Body of pancreas (tissue), 4 donors: Measurements from ENCODE around the gene PUS7L. TPM values are rescaled to one million over a fixed set of nuclear protein-coding genes. Genes with fewer than 3 reads are reported as not detected.
"Not testable (repeated sequence)": the region's sequence is repeated elsewhere in the genome, so short reads cannot be mapped to it uniquely, and the experiment has no call there.

Source experiments
- ATAC-seq: fragments of 150-250 bp; one replicate; pipeline ENCODE4 v1.9.1; 2016
- DNase-seq, 4 donors: peaks; one replicate each; pipeline ENCODE4 v3.0.0-alpha.2; 2019
- H3K27ac ChIP-seq, 4 donors: fragments of 200-600 bp; sonication (generic); 1 replicate in 3 of 4; 2 replicates in 1 of 4; pipeline versions ENCODE4 v1.5.1 to v1.6.1; 2016 to 2019; ENCODE audit warnings: mild to moderate bottlenecking in 1 of 4, mixed read lengths in 1 of 4, moderate library complexity in 1 of 4
- H3K27me3 ChIP-seq, 2 donors: fragments of 200-600 bp; sonication (generic); one replicate each; pipeline ENCODE4 v1.6.0; 2016; ENCODE audit warnings: mild to moderate bottlenecking in 1 of 2
- H3K36me3 ChIP-seq, 2 donors: fragments of 200-600 bp; sonication (generic); replicated peaks in 1 of 2; 2 replicates each; pipeline ENCODE4 v1.5.1; 2016; ENCODE audit warnings: low read depth in 2 of 2; ENCODE audit not compliant: insufficient read depth in 1 of 2
- H3K4me1 ChIP-seq: fragments of 200-600 bp; sonication (generic); one replicate; pipeline ENCODE4 v1.6.0; 2016
- H3K4me3 ChIP-seq, 2 donors: fragments of 200-600 bp; sonication (generic); 1 replicate in 1 of 2; 2 replicates in 1 of 2; pipeline ENCODE4 v1.5.1; 2016 to 2019
- H3K9me3 ChIP-seq, 3 donors: fragments of 200-600 bp; sonication (generic); 1 replicate in 2 of 3; 2 replicates in 1 of 3; pipeline ENCODE4 v1.5.1; 2016
- POLR2A ChIP-seq, 3 donors: fragments of 450-650 bp; IDR thresholded peaks; one replicate each; pipeline ENCODE4 v1.6.1; 2016; ENCODE audit warnings: antibody characterized with exemption in 3 of 3, mild to moderate bottlenecking in 2 of 3
- WGBS, 2 donors: methylation state at CpG; one replicate each; pipeline ENCODE4 v1.1.5; 2017; 5-methylcytosine and 5-hydroxymethylcytosine counted together
- intact Hi-C: fragments of 100-400 bp; cut with DNase I; formaldehyde crosslinking; loops from one replicate; pipeline ENCODE4 v1.15.1; 2023
- total RNA-seq, 2 donors: library from RNA; depleted of rRNA; stranded (reverse); fragments of >200 nt; gene quantifications; one replicate each; pipeline ENCODE4 v1.1.0, GENCODE V29; 2016
- TF ChIP-seq, protein P1 (sequence below), 7 experiments: fragments of 450-650 bp in 4 of 7; fragments of 200-600 bp in 3 of 7; sonication (generic) in 3 of 7; IDR thresholded peaks; one replicate each; pipeline ENCODE4 v1.5.1; 2016 to 2019; ENCODE audit warnings: antibody characterized with exemption in 7 of 7

Gene PUS7L
- total RNA-seq, 2 donors from 2014 or later, result 7.3 to 14.8 TPM

GRCh38 chr12:43711348-43711747, 47.2 kb downstream of the PUS7L start:
- intact Hi-C loops, result no loop called here
- H3K4me3 ChIP-seq, result no peak overlapping the region
- TF ChIP-seq, protein P1, sequence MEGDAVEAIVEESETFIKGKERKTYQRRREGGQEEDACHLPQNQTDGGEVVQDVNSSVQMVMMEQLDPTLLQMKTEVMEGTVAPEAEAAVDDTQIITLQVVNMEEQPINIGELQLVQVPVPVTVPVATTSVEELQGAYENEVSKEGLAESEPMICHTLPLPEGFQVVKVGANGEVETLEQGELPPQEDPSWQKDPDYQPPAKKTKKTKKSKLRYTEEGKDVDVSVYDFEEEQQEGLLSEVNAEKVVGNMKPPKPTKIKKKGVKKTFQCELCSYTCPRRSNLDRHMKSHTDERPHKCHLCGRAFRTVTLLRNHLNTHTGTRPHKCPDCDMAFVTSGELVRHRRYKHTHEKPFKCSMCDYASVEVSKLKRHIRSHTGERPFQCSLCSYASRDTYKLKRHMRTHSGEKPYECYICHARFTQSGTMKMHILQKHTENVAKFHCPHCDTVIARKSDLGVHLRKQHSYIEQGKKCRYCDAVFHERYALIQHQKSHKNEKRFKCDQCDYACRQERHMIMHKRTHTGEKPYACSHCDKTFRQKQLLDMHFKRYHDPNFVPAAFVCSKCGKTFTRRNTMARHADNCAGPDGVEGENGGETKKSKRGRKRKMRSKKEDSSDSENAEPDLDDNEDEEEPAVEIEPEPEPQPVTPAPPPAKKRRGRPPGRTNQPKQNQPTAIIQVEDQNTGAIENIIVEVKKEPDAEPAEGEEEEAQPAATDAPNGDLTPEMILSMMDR (IDR thresholded peaks at IDR 0.05), result no peak
- TF ChIP-seq POLR2A (IDR thresholded peaks at IDR 0.05), result no peak
- no peak overlapping the region for H3K27ac ChIP-seq
- WGBS, 2 donors, result 8 to 15% methylated on average over 2 of the region's 2 CpGs
- H3K36me3 ChIP-seq, result no peaks in the 10 kb centered on the region
- ATAC-seq (no peak), DNase-seq (no peak)
- H3K9me3 ChIP-seq, result peaks cover 0 to 3% (median 0%) of the 10 kb centered on the region in 3 donors
- H3K27me3 ChIP-seq, result no peaks in the 10 kb centered on the region
- H3K4me1 ChIP-seq, result no peaks in the 10 kb centered on the region

DNA sequence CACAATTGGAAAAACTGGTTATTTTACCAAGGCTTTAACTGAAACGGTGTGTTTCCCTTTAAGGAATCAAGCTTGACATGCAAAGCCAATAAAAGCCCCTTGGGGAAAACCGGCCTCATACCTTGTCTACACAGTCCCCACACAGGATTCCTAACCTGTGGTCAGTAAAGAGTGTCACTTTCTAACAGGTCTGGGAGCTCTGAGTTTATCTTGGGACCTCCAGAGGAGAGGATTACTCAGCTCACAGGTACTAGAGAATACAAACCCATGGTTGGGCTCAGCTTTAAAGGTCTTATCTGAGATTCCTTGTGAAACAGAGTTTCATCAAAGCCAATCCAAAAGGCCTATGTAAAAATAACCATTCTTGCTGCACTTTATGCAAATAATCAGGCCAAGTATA, 54.8 kb downstream of the PUS7L start:
- intact Hi-C loops, H3K27me3 ChIP-seq, H3K4me1 ChIP-seq, H3K36me3 ChIP-seq, H3K27ac ChIP-seq, H3K4me3 ChIP-seq, H3K9me3 ChIP-seq, ATAC-seq, DNase-seq: not testable (repeated sequence)
- whole genome bisulfite sequencing, 2 donors, result 29 to 34% methylated on average over 2 of the region's 2 CpGs

GRCh38 chr12:43701194-43701593, 57.4 kb downstream of the PUS7L start:
- H3K9me3 ChIP-seq, H3K27ac ChIP-seq, H3K4me3 ChIP-seq, H3K27me3 ChIP-seq, H3K36me3 ChIP-seq, intact Hi-C loops, DNase-seq, ATAC-seq, H3K4me1 ChIP-seq: not testable (repeated sequence)
- 60 to 65% methylated on average over 1 of the region's 1 CpG for WGBS, 2 donors

DNA sequence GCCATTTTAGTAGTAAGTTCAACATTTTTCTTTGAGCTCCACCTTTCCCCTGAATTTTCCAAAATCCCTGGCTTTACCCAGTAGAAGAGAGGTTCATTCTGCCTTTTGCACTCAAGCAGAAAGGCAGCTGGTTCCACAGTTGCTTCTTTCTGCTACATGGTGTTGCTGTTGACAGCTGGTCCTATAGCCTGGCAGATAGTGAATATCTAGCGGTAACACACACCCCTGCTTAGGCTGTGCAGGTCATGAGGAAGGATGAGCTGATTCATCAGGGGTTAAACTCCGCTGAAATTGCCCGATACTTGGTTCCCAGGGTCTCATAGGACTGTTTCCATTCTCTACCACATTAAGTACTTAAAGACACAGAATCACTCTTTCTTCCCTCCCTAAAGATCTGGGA, 62.4 kb downstream of the PUS7L start:
- 41 to 50% methylated on average over 3 of the region's 3 CpGs for WGBS, 2 donors

GRCh38 chr12:43694879-43695278, 63.7 kb downstream of the PUS7L start:
- no peaks in the 10 kb centered on the region for H3K9me3 ChIP-seq
- H3K4me1 ChIP-seq, result no peaks in the 10 kb centered on the region
- no peak overlapping the region for H3K4me3 ChIP-seq
- no peak overlapping the region for H3K27ac ChIP-seq
- TF ChIP-seq, protein P1 (IDR thresholded peaks at IDR 0.05), result no peak
- TF ChIP-seq POLR2A (IDR thresholded peaks at IDR 0.05), result no peak
- DNase-seq (no peak), ATAC-seq (no peak)
- intact Hi-C loops, result no loop called here
- H3K27me3 ChIP-seq, result no peaks in the 10 kb centered on the region
- 29 to 36% methylated on average over 1 of the region's 1 CpG for WGBS, 2 donors
- no peaks in the 10 kb centered on the region for H3K36me3 ChIP-seq

More for the DNA sequence above, 62.4 kb downstream of the PUS7L start:
- no peaks in the 10 kb centered on the region for H3K4me1 ChIP-seq
- no peaks in the 10 kb centered on the region for H3K36me3 ChIP-seq
- intact Hi-C loops, result no loop called here
- no peak overlapping the region for H3K27ac ChIP-seq
- DNase-seq, result no peak
- no peak for ATAC-seq
- TF ChIP-seq, protein P1 (IDR thresholded peaks at IDR 0.05), result no peak
- no peak for TF ChIP-seq POLR2A (IDR thresholded peaks at IDR 0.05)
- H3K27me3 ChIP-seq, result no peaks in the 10 kb centered on the region
- no peak overlapping the region for H3K4me3 ChIP-seq
- no peaks in the 10 kb centered on the region for H3K9me3 ChIP-seq

GRCh38 chr12:43692064-43692463, 66.5 kb downstream of the PUS7L start:
- no peaks in the 10 kb centered on the region for H3K9me3 ChIP-seq
- 46 to 47% methylated on average over 1 of the region's 1 CpG for WGBS, 2 donors
- H3K36me3 ChIP-seq, result no peaks in the 10 kb centered on the region
- no peak overlapping the region for H3K27ac ChIP-seq
- intact Hi-C loops, result no loop called here
- no peak for TF ChIP-seq POLR2A (IDR thresholded peaks at IDR 0.05)
- TF ChIP-seq, protein P1 (IDR thresholded peaks at IDR 0.05), result no peak
- no peak for DNase-seq
- no peak overlapping the region for H3K4me3 ChIP-seq
- no peaks in the 10 kb centered on the region for H3K4me1 ChIP-seq
- no peaks in the 10 kb centered on the region for H3K27me3 ChIP-seq
- ATAC-seq, result no peak

DNA sequence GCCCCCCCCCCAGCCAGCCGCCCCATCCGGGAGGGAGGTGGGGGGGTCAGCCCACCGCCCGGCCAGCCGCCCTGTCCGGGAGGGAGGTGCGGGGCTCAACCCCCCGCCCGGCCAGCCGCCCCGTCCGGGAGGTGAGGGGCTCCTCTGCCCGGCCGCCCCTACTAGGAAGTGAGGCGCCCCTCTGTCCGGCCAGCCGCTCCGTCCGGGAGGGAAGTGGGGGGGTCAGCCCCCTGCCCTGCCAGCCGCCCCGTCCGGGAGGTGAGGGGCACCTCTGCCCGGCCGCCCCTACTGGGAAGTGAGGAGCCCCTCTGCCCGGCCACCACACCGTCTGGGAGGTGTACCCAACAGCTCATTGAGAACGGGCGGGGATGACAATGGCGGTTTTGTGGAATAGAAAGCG, 73.1 kb downstream of the PUS7L start:
- intact Hi-C loops, H3K27ac ChIP-seq, H3K4me3 ChIP-seq, DNase-seq, ATAC-seq, H3K27me3 ChIP-seq, H3K4me1 ChIP-seq, H3K9me3 ChIP-seq, H3K36me3 ChIP-seq: not testable (repeated sequence)
- WGBS, 2 donors, result 88 to 97% methylated on average over 6 to 16 of the region's 30 CpGs
